Osteocyte (in vitro differentiated cells): ENCODE results near the gene SLC44A4. TPM values are rescaled to one million over a fixed set of nuclear protein-coding genes. Genes with fewer than 3 reads are reported as not detected.

Experiments
- DNase-seq: peaks from one replicate; pipeline ENCODE4 v3.0.0; 2021; ENCODE audit warnings: mixed read lengths; ENCODE audit not compliant: unreplicated experiment; ENCODE audit errors: extremely low spot score
- H3K27ac Mint-ChIP-seq: one replicate; pipeline ENCODE4 v1.8.0; 2021; ENCODE audit warnings: mild to moderate bottlenecking, mixed read lengths; ENCODE audit not compliant: unreplicated experiment
- H3K27me3 Mint-ChIP-seq: one replicate; pipeline ENCODE4 v1.8.0; 2021; ENCODE audit warnings: mixed read lengths; ENCODE audit not compliant: unreplicated experiment
- H3K36me3 Mint-ChIP-seq: one replicate; pipeline ENCODE4 v1.8.0; 2021; ENCODE audit warnings: mixed read lengths; ENCODE audit not compliant: unreplicated experiment
- H3K4me1 Mint-ChIP-seq: one replicate; pipeline ENCODE4 v1.8.0; 2021; ENCODE audit warnings: mixed read lengths; ENCODE audit not compliant: unreplicated experiment
- H3K4me3 Mint-ChIP-seq: one replicate; pipeline ENCODE4 v1.8.0; 2021; ENCODE audit warnings: mild to moderate bottlenecking, moderate library complexity, mixed read lengths; ENCODE audit not compliant: unreplicated experiment
- H3K9me3 Mint-ChIP-seq: one replicate; pipeline ENCODE4 v1.8.0; 2021; ENCODE audit warnings: mixed read lengths; ENCODE audit not compliant: unreplicated experiment
- total RNA-seq: library from RNA; stranded (reverse); gene quantifications from 2 replicates; pipeline ENCODE4 v1.2.1, GENCODE V29; 2021
- TF ChIP-seq, protein P1 (sequence below): fragments of 200-600 bp; sonication (generic); IDR thresholded peaks from 2 replicates; pipeline ENCODE4 v1.5.0; 2021; ENCODE audit warnings: antibody characterized with exemption, mild to moderate bottlenecking, moderate library complexity

SLC44A4 gene
- total RNA-seq, 1 donor from 2014 or later = not detected

DNA sequence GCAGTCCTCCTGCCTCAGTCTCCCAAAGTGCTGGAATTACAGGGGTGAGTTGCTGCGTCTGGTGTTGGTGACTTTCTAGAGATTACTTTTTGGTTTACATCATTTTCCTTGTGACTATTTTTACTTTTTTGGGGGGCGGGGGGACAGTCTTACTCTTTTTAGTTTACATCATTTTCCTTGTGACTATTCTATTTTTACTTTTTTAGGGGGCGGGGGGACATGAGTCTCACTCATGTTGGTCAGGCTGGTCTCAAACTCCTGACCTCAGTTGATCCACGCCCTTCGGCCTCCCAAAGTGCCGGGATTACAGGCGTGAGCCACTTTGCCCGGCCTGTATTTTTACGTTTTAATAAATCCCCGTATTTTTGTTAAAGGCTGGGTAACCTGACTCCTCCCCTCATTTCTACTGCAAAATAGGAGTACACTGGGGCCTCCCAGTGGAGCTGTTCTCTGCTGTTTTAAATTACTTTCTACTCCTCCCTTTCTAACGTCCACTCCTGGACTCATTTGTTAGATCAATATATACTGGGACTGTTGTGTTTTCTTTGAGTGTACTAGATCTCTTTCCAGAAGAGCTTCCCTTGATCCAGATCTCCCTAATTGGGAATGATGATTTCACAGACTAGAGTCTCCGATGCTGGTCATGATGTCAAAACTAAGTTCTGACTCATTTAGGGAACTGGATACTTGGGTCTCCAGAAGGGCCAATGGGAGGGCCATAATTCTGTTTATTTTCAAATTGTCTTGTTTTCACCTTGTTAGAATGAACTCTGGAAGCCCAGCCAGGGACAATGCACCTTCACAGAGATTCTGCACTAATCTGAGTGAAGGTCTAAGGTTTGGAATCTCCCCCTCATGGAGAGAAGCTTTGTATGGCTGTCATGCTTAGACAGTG, 42.1 kb downstream of the SLC44A4 start:
- DNase-seq = no peak
- Mint-ChIP-seq H3K4me3 (peak overlapping the region; percentile 98), H3K36me3 (peaks cover 37% of the 10 kb centered on the region), H3K27me3 (no peaks in the 10 kb centered on the region), H3K9me3 (no peaks in the 10 kb centered on the region), H3K4me1 (peaks cover 42% of the 10 kb centered on the region), H3K27ac (peak overlapping the region; percentile 99)
- TF ChIP-seq, protein P1, sequence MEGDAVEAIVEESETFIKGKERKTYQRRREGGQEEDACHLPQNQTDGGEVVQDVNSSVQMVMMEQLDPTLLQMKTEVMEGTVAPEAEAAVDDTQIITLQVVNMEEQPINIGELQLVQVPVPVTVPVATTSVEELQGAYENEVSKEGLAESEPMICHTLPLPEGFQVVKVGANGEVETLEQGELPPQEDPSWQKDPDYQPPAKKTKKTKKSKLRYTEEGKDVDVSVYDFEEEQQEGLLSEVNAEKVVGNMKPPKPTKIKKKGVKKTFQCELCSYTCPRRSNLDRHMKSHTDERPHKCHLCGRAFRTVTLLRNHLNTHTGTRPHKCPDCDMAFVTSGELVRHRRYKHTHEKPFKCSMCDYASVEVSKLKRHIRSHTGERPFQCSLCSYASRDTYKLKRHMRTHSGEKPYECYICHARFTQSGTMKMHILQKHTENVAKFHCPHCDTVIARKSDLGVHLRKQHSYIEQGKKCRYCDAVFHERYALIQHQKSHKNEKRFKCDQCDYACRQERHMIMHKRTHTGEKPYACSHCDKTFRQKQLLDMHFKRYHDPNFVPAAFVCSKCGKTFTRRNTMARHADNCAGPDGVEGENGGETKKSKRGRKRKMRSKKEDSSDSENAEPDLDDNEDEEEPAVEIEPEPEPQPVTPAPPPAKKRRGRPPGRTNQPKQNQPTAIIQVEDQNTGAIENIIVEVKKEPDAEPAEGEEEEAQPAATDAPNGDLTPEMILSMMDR = peak; percentile 29

DNA sequence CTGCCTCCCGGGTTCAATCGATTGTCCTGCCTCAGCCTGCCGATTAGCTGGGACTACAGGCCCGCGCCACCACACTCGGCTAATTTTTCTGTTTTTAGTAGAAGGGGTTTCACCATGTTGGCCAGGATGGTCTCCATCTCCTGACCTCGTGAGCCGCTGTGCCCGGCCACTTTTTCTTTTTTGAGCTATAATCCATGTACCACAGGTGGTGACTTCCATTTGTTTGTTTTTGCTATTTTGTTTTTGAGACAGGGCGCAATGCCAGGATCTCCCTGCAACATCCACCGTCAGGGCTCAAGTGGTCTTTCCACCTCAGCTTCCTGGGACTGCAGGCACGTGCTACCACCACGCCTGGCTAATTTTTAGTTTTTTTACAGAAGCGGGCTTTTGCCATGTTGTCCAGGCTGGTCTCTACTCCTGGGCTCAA, 42.7 kb downstream of the SLC44A4 start:
- peak overlapping the region; percentile 98 for H3K4me3 Mint-ChIP-seq
- no peak for DNase-seq
- TF ChIP-seq, protein P1 = no peak
- H3K27me3 Mint-ChIP-seq = no peaks in the 10 kb centered on the region
- peaks cover 45% of the 10 kb centered on the region for H3K4me1 Mint-ChIP-seq
- H3K36me3 Mint-ChIP-seq = peaks cover 33% of the 10 kb centered on the region
- H3K9me3 Mint-ChIP-seq = no peaks in the 10 kb centered on the region
- peak overlapping the region; percentile 99 for H3K27ac Mint-ChIP-seq

DNA sequence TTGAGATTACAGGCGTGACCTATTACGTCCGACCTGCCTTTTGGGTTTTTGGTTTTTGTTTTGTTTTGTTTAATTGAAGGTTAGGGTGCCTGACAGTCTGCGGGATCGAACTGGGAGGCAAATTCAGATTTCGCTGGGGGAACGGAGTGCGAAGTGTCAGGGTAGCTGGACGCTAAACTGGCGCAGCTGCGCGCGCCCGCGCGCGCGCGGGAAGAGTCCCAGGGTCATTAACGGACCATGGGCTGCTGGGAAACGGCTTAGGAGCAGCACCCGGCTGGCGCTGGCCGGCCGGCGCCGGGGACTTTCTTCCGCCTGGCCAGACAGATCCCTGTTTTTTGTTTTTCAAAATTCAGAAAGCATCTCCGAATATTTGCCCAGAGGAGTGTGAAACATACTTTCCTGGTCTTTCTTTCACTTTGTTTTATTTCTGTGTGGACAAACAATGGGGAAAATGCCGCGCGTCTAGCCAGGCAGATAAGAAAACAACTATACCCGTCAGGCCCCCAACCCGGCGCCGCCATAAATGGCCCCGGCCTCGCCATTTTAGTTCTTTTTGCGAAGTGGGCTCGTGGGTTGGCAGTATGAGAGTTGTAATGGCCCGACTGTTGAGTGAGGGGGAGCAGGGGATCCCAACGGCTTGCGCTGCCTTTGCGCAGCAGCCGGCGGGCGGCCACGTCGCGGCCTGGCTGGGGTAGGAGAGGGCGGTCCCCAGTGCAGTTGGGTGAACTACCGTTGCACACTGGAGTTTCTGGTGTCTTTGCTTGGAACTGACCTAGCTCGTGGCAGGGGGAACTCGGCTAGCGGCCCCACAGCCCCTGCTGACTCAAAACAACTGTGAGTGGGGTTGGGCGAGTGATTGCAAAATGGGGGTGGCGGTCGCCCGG, 44.2 kb downstream of the SLC44A4 start:
- H3K36me3 Mint-ChIP-seq = peaks cover 27% of the 10 kb centered on the region
- peaks cover 55% of the 10 kb centered on the region for H3K4me1 Mint-ChIP-seq
- no peaks in the 10 kb centered on the region for H3K9me3 Mint-ChIP-seq
- peak overlapping the region; percentile 98 for H3K4me3 Mint-ChIP-seq
- DNase-seq = peak; percentile 92
- peak overlapping the region; percentile 99 for H3K27ac Mint-ChIP-seq
- H3K27me3 Mint-ChIP-seq = no peaks in the 10 kb centered on the region
- TF ChIP-seq, protein P1 = no peak

DNA sequence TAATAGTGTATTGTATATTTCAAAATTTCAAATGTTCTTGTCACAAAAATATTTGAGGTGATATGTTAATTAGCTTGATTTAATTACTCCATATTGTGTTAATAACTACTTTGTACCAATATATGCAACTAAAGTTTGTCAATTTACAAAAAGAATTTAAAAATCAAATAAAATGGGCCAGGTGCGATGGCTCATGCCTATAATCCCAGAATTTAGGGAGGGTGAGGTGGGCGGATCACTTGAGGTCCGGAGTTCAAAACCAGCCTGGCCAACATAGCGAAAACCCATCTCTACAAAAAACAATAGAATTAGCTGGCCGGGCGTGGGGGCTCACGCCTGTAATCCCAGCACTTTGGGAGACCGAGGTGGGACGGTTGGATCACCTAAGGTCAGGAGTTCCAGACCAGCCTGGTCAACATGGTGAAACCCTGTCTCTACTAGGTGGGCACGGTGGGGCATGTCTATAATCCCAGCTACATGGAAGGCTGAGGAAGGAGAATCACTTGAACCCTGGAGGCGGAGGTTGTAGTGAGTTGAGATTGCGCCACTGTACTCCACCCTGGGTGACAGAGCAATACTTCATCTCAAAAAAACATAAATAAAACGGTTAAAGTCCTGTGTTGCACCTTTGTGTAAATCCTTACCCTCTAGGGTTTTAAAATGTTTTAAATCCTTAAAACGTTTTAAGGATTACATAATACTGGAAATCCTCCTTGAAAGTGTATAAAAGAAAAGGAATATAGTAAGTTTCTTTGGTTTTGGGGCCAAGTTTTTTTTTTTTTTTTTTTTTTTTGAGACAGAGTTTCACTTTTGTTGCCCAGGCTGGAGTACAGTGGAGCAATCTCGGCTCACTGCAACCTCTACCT, 47.2 kb downstream of the SLC44A4 start:
- Mint-ChIP-seq H3K9me3 (no peaks in the 10 kb centered on the region), H3K27ac (no peak overlapping the region), H3K27me3 (no peaks in the 10 kb centered on the region), H3K4me3 (peak overlapping the region; percentile 88), H3K4me1 (peaks cover 35% of the 10 kb centered on the region), H3K36me3 (peaks cover 9% of the 10 kb centered on the region)
- DNase-seq = no peak
- TF ChIP-seq, protein P1 = no peak
